HG03196 (cell line): Measurements from ENCODE around the gene RNF126.
A peak's percentile ranks its signal among the peaks of the same experiment; 100 is the strongest.
"Not testable (repeated sequence)": the region's sequence is repeated elsewhere in the genome, so short reads cannot be mapped to it uniquely, and the experiment has no call there.

Experiments
- ATAC-seq: cut with Tn5 transposase; IDR thresholded peaks from one replicate; pipeline ENCODE4 v1.9.1; 2021; ENCODE audit not compliant: unreplicated experiment

The RNF126 gene

GRCh38 chr19:686589-687297, 23.7 kb upstream of the RNF126 start:
- ATAC-seq = no peak

GRCh38 chr19:685454-685931, 22.5 kb upstream of the RNF126 start:
- no peak for ATAC-seq

- no peak for ATAC-seq
Measured at GRCh38 chr19:682678-683320, 19.8 kb upstream of the RNF126 start.

GRCh38 chr19:681029-682019, 18.3 kb upstream of the RNF126 start:
- ATAC-seq = no peak

- peak; percentile 67 for ATAC-seq
Measured at GRCh38 chr19:680287-681028, 17.4 kb upstream of the RNF126 start.

GRCh38 chr19:679418-680286, 16.6 kb upstream of the RNF126 start:
- peak; percentile 6 for ATAC-seq

- ATAC-seq = no peak
Measured at GRCh38 chr19:678791-679388, 15.9 kb upstream of the RNF126 start.

- ATAC-seq = no peak
Measured at GRCh38 chr19:677601-678436, 14.8 kb upstream of the RNF126 start.

GRCh38 chr19:677201-677600, 14.2 kb upstream of the RNF126 start:
- no peak for ATAC-seq

- no peak for ATAC-seq
Measured at GRCh38 chr19:676339-677105, 13.5 kb upstream of the RNF126 start, which contains the start of gene FSTL3. FSTL3 (plus strand) TSS chr19:676392; CDS start chr19:676424, 32 bp downstream.

GRCh38 chr19:676007-676338, 13.0 kb upstream of the RNF126 start:
- ATAC-seq = no peak

- no peak for ATAC-seq
Measured at GRCh38 chr19:674282-675151, 11.5 kb upstream of the RNF126 start.

- no peak for ATAC-seq
Measured at GRCh38 chr19:670609-671075, 7.6 kb upstream of the RNF126 start.

GRCh38 chr19:668675-669434, 5.8 kb upstream of the RNF126 start:
- ATAC-seq = not testable (repeated sequence)

- not testable (repeated sequence) for ATAC-seq
Measured at GRCh38 chr19:666985-667573, 4.1 kb upstream of the RNF126 start.
